COR-L47 (cell line): Measurements from ENCODE around the gene JAG1.

ENCODE experiments used
- DNase-seq: peaks from one replicate; lab custom pipeline; 2025; lab: John Stamatoyannopoulos, UW

Gene JAG1

GRCh38 chr20:10699489-10699888 lies 25.7 kb upstream of the JAG1 start:
- no peak for DNase-seq

GRCh38 chr20:10696650-10697049 lies 22.9 kb upstream of the JAG1 start:
- no peak for DNase-seq

- no peak for DNase-seq
These were observed 15.6 kb upstream of the JAG1 start for GRCh38 chr20:10689385-10689784.

- no peak for DNase-seq
These were observed 14.1 kb upstream of the JAG1 start for GRCh38 chr20:10687895-10688294.

GRCh38 chr20:10686356-10687133 lies 12.7 kb upstream of the JAG1 start:
- DNase-seq = no peak

- no peak for DNase-seq
These were observed 9.7 kb upstream of the JAG1 start for GRCh38 chr20:10683537-10683936.

GRCh38 chr20:10682939-10683338 lies 9.1 kb upstream of the JAG1 start:
- DNase-seq = no peak

GRCh38 chr20:10681494-10681893 lies 7.7 kb upstream of the JAG1 start:
- no peak for DNase-seq

GRCh38 chr20:10680571-10680970 lies 6.8 kb upstream of the JAG1 start:
- DNase-seq = no peak

GRCh38 chr20:10679269-10679668 lies 5.5 kb upstream of the JAG1 start:
- DNase-seq = no peak

- no peak for DNase-seq
These were observed 2.7 kb upstream of the JAG1 start for GRCh38 chr20:10676518-10676917.

- DNase-seq = no peak
These were observed 1.6 kb upstream of the JAG1 start for GRCh38 chr20:10675450-10675848.

- DNase-seq = peak; percentile 52
These were observed 1.1 kb upstream of the JAG1 start for GRCh38 chr20:10674684-10675449.

GRCh38 chr20:10673176-10673841 lies 490 bp downstream of the JAG1 start:
- no peak for DNase-seq

GRCh38 chr20:10672624-10673127 lies 1.1 kb downstream of the JAG1 start:
- peak; percentile 27 for DNase-seq

GRCh38 chr20:10671919-10672623 lies 1.7 kb downstream of the JAG1 start:
- DNase-seq = peak; percentile 18

GRCh38 chr20:10671221-10671918 lies 2.4 kb downstream of the JAG1 start:
- peak; percentile 47 for DNase-seq

GRCh38 chr20:10670501-10671220 lies 3.1 kb downstream of the JAG1 start:
- no peak for DNase-seq

- DNase-seq = no peak
These were observed 3.9 kb downstream of the JAG1 start for GRCh38 chr20:10669843-10670446.

- DNase-seq = no peak
These were observed 5.0 kb downstream of the JAG1 start for GRCh38 chr20:10668677-10669368.
